K562 (cell line): ENCODE results near the gene GALNS. TPM values are rescaled to one million over a fixed set of nuclear protein-coding genes. Genes with fewer than 3 reads are reported as not detected.

Experiments
- ATAC-seq: fragments of 200-7000 bp; cut with Tn5 transposase; 3 replicates; pipeline ENCODE4 v1.9.1; 2020; ENCODE audit warnings: moderate library complexity
- BruUV-seq: library from RNA; stranded (reverse); fragments of 400-500 nt; replicated peaks from 2 replicates; lab custom pipeline; 2021; lab: Mats Ljungman, UMichigan
- CTCF ChIA-PET: fragments of 300-600 bp; formaldehyde crosslinking; extraction: SDS; loops from one replicate; lab custom pipeline; 2021; ENCODE audit warnings: low intra/inter-chr PET ratio; lab: Yijun Ruan, JAX
- POLR2A ChIA-PET: fragments of 300-600, 350-650 bp; sonication (Branson Sonifier 250); formaldehyde crosslinking; extraction: SDS; loops from one replicate; lab custom pipeline; 2021; ENCODE audit warnings: antibody characterized with exemption, inconsistent platforms; lab: Yijun Ruan, JAX
- DNase-seq, 4 experiments: peaks; one replicate each; pipeline versions ENCODE4 v3.0.0 to v3.0.0-alpha.2; 2011 to 2018; ENCODE audit warnings: low spot score in 3 of 4, mixed read lengths in 3 of 4; ENCODE audit errors: extremely low read depth in 1 of 4
- FAIRE-seq: peaks from 2 replicates; lab custom pipeline; 2011; peaks lifted over from hg19 to GRCh38; lab: Jason Lieb, UNC
- H2AFZ ChIP-seq: 2 replicates; pipeline ENCODE4 v1.6.0; 2011; ENCODE audit warnings: low read depth, low read length, control low read depth, inconsistent platforms
- H3K27ac ChIP-seq: fragments of 200-600 bp; 3 replicates; pipeline ENCODE4 v1.8.0; 2011; ENCODE audit warnings: low read depth, mild to moderate bottlenecking, control low read depth, inconsistent platforms, low read length, moderate library complexity, mixed read lengths; ENCODE audit errors: extremely low read depth
- H3K27me3 ChIP-seq, 2 experiments: fragments of 300-600 bp in 1 of 2; 2 replicates in 1 of 2; 3 replicates in 1 of 2; pipeline versions ENCODE4 v1.6.0 to v1.8.0; 2011; ENCODE audit warnings: inconsistent platforms in 2 of 2, low read length in 2 of 2, mild to moderate bottlenecking in 1 of 2, mixed read lengths in 1 of 2, moderate library complexity in 1 of 2; ENCODE audit not compliant: control insufficient read depth in 2 of 2, insufficient read depth in 2 of 2
- H3K36me3 ChIP-seq: fragments of 300-600 bp; 3 replicates; pipeline ENCODE4 v1.8.0; 2011; ENCODE audit warnings: mild to moderate bottlenecking, low read length, inconsistent platforms; ENCODE audit not compliant: control insufficient read depth, insufficient read depth
- H3K4me1 ChIP-seq, 2 experiments: fragments of 200-600 bp in 1 of 2; replicated peaks in 1 of 2; 2 replicates in 1 of 2; 3 replicates in 1 of 2; pipeline versions ENCODE4 v1.5.1 to v1.8.0; 2011; ENCODE audit warnings: inconsistent platforms in 2 of 2, low read length in 2 of 2, mild to moderate bottlenecking in 1 of 2, mixed read lengths in 1 of 2, moderate library complexity in 1 of 2; ENCODE audit not compliant: control insufficient read depth in 2 of 2, insufficient read depth in 2 of 2
- H3K4me2 ChIP-seq: 2 replicates; pipeline ENCODE4 v1.6.1; 2011; ENCODE audit warnings: low read length, control low read depth, inconsistent platforms, mixed read lengths; ENCODE audit not compliant: insufficient read depth
- H3K4me3 ChIP-seq: fragments of 200-600 bp; sonication (generic), shearing (Covaris generic); 2 replicates; pipeline ENCODE4 v1.5.1; 2016; ENCODE audit warnings: control low read depth, inconsistent platforms
- H3K79me2 ChIP-seq: fragments of 200-600 bp; 3 replicates; pipeline ENCODE4 v1.8.0; 2011; ENCODE audit warnings: low read length, inconsistent platforms; ENCODE audit not compliant: control insufficient read depth, insufficient read depth
- H3K9ac ChIP-seq, 2 experiments: 2 replicates each; pipeline versions ENCODE4 v1.6.0 to v1.6.1; 2011; ENCODE audit warnings: low read depth in 2 of 2, low read length in 2 of 2, control low read depth in 1 of 2, inconsistent platforms in 1 of 2, mild to moderate bottlenecking in 1 of 2, mixed read lengths in 1 of 2; ENCODE audit not compliant: insufficient read depth in 1 of 2
- H3K9me1 ChIP-seq: one replicate; pipeline ENCODE4 v1.6.0; 2011; ENCODE audit warnings: inconsistent platforms, mild to moderate bottlenecking, low read length, moderate library complexity; ENCODE audit not compliant: control insufficient read depth, insufficient read depth
- H3K9me3 ChIP-seq: replicated peaks from 2 replicates; pipeline ENCODE4 v1.5.1; 2011; ENCODE audit warnings: low read depth, low read length, inconsistent platforms; ENCODE audit not compliant: control insufficient read depth, insufficient read depth
- H4K20me1 ChIP-seq: replicated peaks from 2 replicates; pipeline ENCODE4 v1.6.1; 2011; ENCODE audit warnings: low read length, inconsistent platforms, mixed read lengths; ENCODE audit not compliant: control insufficient read depth, insufficient read depth
- CBX5 ChIP-seq: IDR thresholded peaks from 2 replicates; pipeline ENCODE4 v1.6.1; 2014; ENCODE audit warnings: low read depth, borderline replicate concordance
- FIP1L1 ChIP-seq: fragments of 200-400 bp; formaldehyde crosslinking; IDR thresholded peaks from 2 replicates; pipeline ENCODE4 v1.6.1; 2018; ENCODE audit warnings: mild to moderate bottlenecking, low read depth, low read length; ENCODE audit not compliant: poor library complexity, severe bottlenecking
- NR2C2 ChIP-seq, 2 experiments: fragments of 200-800 bp in 1 of 2; sonication (Bioruptor generic) in 1 of 2; sonication (generic) in 1 of 2; formaldehyde crosslinking in 1 of 2; IDR thresholded peaks; 2 replicates each; pipeline versions ENCODE4 v1.6.1 to v1.8.0; 2016 to 2022; ENCODE audit warnings: mild to moderate bottlenecking in 1 of 2, missing compliant biosample characterization in 1 of 2, missing genetic modification characterization in 1 of 2, missing genetic modification reagents in 1 of 2
- OTX1 ChIP-seq: fragments of 450-650 bp; formaldehyde crosslinking; IDR thresholded peaks from 2 replicates; pipeline ENCODE4 v1.4.0; 2022; ENCODE audit warnings: mild to moderate bottlenecking
- PHF8 ChIP-seq: fragments of 200-600 bp; sonication (generic); IDR thresholded peaks from 2 replicates; pipeline ENCODE4 v1.6.1; 2012; ENCODE audit warnings: mixed run types, mild to moderate bottlenecking, inconsistent platforms, low read length, moderate library complexity, borderline replicate concordance
- PRMT5 ChIP-seq: sonication (generic); formaldehyde crosslinking; IDR thresholded peaks from 2 replicates; pipeline ENCODE4 v1.5.0; 2020; ENCODE audit warnings: missing genetic modification reagents
- SIRT6 ChIP-seq: IDR thresholded peaks from one replicate; pipeline ENCODE4 v1.6.1; 2012; ENCODE audit warnings: low read depth, mild to moderate bottlenecking, control low read depth, inconsistent platforms, low read length, moderate library complexity
- WGBS: fragments of 100-300 bp; shearing (Covaris generic); methylation state at CpG from one replicate; pipeline ENCODE4 v1.1.6; 2016; ENCODE audit warnings: low coverage, mixed read lengths; ENCODE audit not compliant: insufficient coverage; ENCODE audit errors: missing lambda C conversion rate; 5-methylcytosine and 5-hydroxymethylcytosine counted together
- in situ Hi-C: fragments of 300-500 bp; cut with MboI; formaldehyde crosslinking; loops from 4 replicates; pipeline ENCODE4 v1.15.0; 2018; ENCODE audit warnings: inconsistent platforms, mixed read lengths
- intact Hi-C: fragments of 100-400 bp; cut with micrococcal nuclease; formaldehyde crosslinking; loops from 2 replicates; pipeline ENCODE4 v1.14.2; 2022
- polyA plus RNA-seq, 8 experiments: library from polyadenylated mRNA; depleted of rRNA in 4 of 8; stranded (reverse) in 5 of 8; unstranded in 3 of 8; fragments of >200 nt; fragmentation: Nextera tagmentation in 2 of 8; fragmentation: Illumina TruSeq in 1 of 8; extraction: Ambion mirVana in 2 of 8; extraction: Trizol in 1 of 8; gene quantifications; 2 replicates each; pipeline versions ENCODE4 v1.2.1 to v1.2.3, GENCODE V29; 2011 to 2014; ENCODE audit warnings: inconsistent platforms in 1 of 8, missing spikeins in 1 of 8
- total RNA-seq, 7 experiments: library from RNA; depleted of rRNA in 6 of 7; stranded (reverse); fragments of >200 nt in 6 of 7; fragmentation: Illumina TruSeq in 2 of 7; extraction: Trizol in 2 of 7; gene quantifications; 2 replicates each; pipeline versions ENCODE4 v1.2.1 to v1.2.3, GENCODE V29; 2011 to 2021; ENCODE audit warnings: low replicate concordance in 1 of 7
- TF ChIP-seq, protein P1 (sequence below): fragments of 250-450 bp; sonication (Bioruptor Pico); IDR thresholded peaks from 2 replicates; pipeline ENCODE4 v1.5.0; 2021; ENCODE audit warnings: mild to moderate bottlenecking, moderate library complexity
- TF ChIP-seq, protein P2 (sequence below): sonication (generic); formaldehyde crosslinking; IDR thresholded peaks from 2 replicates; pipeline ENCODE4 v1.8.1; 2023; ENCODE audit warnings: mild to moderate bottlenecking, missing genetic modification reagents

GALNS gene
- total and polyA plus RNA-seq, 9 of the 15 experiments (the other 6 are each of a cell fraction or from before 2014, with no cell fraction given): 0.38 to 13.2 (median 4.3) TPM

DNA sequence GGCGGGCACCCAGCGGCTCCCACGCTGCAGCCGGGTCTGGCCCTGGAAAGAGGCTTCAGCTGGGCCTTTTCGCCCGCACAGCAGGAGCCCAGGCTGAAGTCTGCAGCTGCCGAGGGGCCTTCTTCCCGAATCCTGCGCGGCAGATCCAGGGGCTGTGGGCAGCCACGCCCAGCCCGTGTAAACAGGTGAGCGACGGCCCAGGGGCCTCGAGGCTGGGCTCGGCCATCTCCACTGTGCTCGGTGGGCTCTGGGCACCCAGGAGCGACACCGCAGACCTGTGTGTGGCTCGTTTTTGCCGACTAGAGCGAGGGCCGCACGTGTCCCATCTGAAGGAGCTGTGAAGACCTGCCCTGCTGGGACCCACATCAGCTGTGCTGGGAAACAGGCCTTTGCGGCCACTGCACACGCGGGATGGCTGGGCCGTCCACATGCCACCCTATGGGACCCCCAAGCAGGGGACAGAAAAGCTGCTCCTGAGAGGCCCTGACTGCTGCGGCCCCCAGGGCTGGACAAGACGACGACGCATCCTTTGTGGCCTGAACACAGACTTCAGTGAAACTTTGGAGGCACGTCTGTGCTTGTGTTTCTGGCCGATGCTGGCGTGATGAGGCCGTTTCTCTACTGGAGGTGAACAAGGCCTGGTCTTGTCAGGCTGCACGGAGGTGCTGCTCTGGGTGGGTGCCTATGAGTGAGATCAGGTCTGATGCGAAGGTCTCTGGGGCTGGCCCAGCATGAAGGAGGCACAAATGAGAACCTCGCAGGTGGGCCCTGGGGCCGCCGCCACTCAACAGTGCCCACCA, 39.8 kb downstream of the GALNS start (continued):
- TF ChIP-seq, protein P1, sequence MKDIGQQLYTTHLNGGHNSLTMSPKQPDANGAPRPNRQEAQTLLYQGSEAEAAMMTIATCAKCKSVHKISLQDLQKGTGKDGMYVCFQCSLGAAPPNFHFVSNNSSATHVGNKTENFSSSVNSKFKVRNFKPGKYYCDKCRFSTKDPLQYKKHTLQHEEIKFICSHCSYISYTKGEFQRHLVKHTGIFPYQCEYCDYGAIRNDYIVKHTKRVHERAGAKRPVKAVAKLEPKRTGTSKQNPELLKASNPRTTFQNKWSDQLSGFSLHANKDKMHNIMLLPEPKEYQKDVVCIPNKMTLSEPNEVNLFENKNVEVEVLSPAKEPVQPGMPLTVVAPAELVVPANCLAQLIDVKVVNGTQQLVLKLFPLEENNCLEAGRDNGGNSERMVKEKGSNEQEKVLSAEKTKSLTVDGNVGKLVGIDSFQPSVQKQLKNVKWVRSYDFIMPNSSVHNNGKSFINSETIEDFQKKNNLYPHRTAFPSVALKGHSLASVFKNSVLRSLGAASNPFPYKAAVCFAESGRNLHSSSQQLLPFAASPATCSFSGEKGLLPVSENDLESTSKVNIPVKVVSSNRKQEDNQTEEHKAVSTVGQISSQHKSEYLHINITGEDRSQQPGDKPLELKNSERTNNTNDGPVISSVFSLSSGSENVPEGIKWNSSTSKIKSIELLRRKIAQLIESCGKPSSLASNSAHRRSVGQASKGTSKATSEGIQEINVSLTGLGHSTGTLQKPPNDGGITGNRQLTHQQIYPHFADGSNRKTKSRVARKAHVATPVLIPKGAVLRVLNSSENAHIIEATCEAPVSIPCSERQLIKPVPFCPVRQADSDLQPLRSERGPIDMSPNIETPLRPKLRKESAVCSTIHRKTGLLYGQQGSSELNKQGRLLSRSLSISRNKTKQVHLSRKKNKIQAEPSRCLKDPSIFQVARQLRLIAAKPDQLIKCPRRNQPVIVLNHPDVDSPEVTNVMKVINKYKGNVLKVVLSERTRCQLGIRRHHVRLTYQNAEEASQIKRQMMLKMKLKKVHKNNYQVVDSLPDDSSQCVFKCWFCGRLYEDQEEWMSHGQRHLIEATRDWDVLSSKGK (CRISPR knock-in tag): no peak
- TF ChIP-seq PRMT5: no peak
- no peak for TF ChIP-seq OTX1
- TF ChIP-seq SIRT6: no peak

DNA sequence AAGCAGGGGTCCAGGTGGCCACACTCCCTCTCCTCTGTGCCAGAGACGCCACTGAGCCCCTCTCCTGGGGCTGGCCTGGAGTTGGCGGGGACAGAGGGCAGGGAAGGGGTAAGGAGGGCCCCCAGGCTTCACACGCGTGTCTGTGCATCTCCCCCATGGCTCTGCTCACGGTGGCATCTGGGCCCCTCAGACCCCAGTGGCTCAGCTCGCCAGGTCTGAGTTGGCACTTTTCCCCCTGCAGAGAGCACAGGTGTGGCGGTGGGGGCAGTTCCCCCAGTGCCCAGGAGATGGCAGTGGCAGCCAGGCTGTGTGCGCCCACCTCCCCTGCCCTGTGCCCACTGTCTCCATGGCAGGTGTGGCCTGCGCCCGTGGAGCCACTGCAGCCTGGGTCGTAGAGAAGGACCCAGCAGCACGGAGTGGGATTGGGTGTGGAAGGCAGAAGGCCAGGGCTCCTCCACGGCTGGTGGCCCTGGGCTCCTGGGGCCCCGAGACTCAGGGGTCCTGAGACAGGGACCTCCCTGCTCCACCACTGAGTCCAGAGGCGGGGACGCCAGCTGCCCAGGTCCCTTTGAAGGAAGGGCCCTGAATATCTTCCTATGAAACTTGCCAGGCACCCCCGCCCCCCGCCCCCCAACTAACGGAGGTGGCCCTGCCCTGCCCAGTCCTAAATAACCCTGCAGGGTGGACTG, 40.7 kb downstream of the GALNS start:
- ChIA-PET CTCF (interaction anchor here (1.0 kb wide), 1 partner anchor 351 kb away, joined by 8 read pairs; no protein-coding TSS in a partner anchor), POLR2A (interaction anchor here (0.8 kb wide), 1 partner anchor 16 kb away, joined by 3 read pairs; no protein-coding TSS in a partner anchor)
- intact Hi-C loops (loop anchor here (10.0 kb wide), 1 partner anchor 189 kb away; no protein-coding TSS in a partner anchor), in situ Hi-C loops (loop anchor here (10.0 kb wide), 1 partner anchor 399 kb away; the partner anchor contains the start of gene ZNF778)
- Histone ChIP-seq H3K27ac (no peak overlapping the region), H3K4me1 (peaks cover 7 to 69% of the 10 kb centered on the region in 2 experiments), H3K36me3 (peaks cover 1% of the 10 kb centered on the region; the same call in 1 of the 3 replicates), H3K79me2 (peaks cover 8% of the 10 kb centered on the region), H3K4me2 (no peak overlapping the region), H3K27me3 (no peaks in the 10 kb centered on the region), H3K4me3 (no peak overlapping the region), H3K9me1 (no peaks in the 10 kb centered on the region), H2AFZ (no peak overlapping the region), H4K20me1 (peaks cover 2% of the 10 kb centered on the region; the same call in 1 of the 2 replicates), H3K9ac (no peak overlapping the region), H3K9me3 (no peaks in the 10 kb centered on the region)
- no peak for ATAC-seq
- no peak for FAIRE-seq
- peak in 1 of 4 experiments; percentile 43 for DNase-seq
- WGBS: 38% methylated on average over 17 of the region's 19 CpGs
- BruUV-seq: no TSS peak
- TF ChIP-seq, protein P2, sequence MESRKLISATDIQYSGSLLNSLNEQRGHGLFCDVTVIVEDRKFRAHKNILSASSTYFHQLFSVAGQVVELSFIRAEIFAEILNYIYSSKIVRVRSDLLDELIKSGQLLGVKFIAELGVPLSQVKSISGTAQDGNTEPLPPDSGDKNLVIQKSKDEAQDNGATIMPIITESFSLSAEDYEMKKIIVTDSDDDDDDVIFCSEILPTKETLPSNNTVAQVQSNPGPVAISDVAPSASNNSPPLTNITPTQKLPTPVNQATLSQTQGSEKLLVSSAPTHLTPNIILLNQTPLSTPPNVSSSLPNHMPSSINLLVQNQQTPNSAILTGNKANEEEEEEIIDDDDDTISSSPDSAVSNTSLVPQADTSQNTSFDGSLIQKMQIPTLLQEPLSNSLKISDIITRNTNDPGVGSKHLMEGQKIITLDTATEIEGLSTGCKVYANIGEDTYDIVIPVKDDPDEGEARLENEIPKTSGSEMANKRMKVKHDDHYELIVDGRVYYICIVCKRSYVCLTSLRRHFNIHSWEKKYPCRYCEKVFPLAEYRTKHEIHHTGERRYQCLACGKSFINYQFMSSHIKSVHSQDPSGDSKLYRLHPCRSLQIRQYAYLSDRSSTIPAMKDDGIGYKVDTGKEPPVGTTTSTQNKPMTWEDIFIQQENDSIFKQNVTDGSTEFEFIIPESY (CRISPR knock-in tag): peak; percentile 84
- TF ChIP-seq NR2C2 (CRISPR knock-in tag; IDR thresholded peaks at IDR 0.05): 0 out of 2 replicates have a peak, but pooled peaks have one; percentile 31
- no peak for TF ChIP-seq NR2C2 (tag; IDR thresholded peaks at IDR 0.05)
- TF ChIP-seq FIP1L1: peak; percentile 41
- no peak for TF ChIP-seq PHF8
- no peak for TF ChIP-seq CBX5
